Gastroesophageal sphincter (tissue), 4 donors: ENCODE measurements around the gene STXBP1. TPM values are rescaled to one million over a fixed set of nuclear protein-coding genes. Genes with fewer than 3 reads are reported as not detected.

Experiments
- ATAC-seq: fragments of 150-250 bp; one replicate; pipeline ENCODE4 v1.9.1; 2016; ENCODE audit warnings: mild to moderate bottlenecking, moderate library complexity
- H3K27ac ChIP-seq, 4 donors: fragments of 200-600 bp; sonication (generic) in 3 of 4; 1 replicate in 3 of 4; 2 replicates in 1 of 4; pipeline ENCODE4 v1.5.1; 2016 to 2019
- H3K27me3 ChIP-seq: fragments of 200-600 bp; sonication (generic); one replicate; pipeline ENCODE4 v1.5.1; 2019
- H3K36me3 ChIP-seq, 2 donors: fragments of 200-600 bp; sonication (generic); one replicate each; pipeline ENCODE4 v1.5.1; 2019; ENCODE audit warnings: control low read depth in 1 of 2
- H3K4me1 ChIP-seq, 3 donors: fragments of 200-600 bp; sonication (generic); 1 replicate in 2 of 3; 2 replicates in 1 of 3; pipeline ENCODE4 v1.5.1; 2016 to 2019; ENCODE audit warnings: control low read depth in 2 of 3
- H3K4me3 ChIP-seq, 2 donors: fragments of 200-600 bp; sonication (generic); one replicate each; pipeline ENCODE4 v1.5.1; 2019; ENCODE audit warnings: mild to moderate bottlenecking in 1 of 2, moderate library complexity in 1 of 2
- H3K9me3 ChIP-seq, 3 donors: fragments of 200-600 bp; sonication (generic); one replicate each; pipeline ENCODE4 v1.5.1; 2017 to 2019; ENCODE audit warnings: control low read depth in 2 of 3
- EP300 ChIP-seq: sonication (generic); formaldehyde crosslinking; IDR thresholded peaks from one replicate; pipeline ENCODE4 v1.6.1; 2017; ENCODE audit warnings: antibody characterized with exemption, mild to moderate bottlenecking
- POLR2A ChIP-seq, 2 donors: fragments of 450-650 bp; IDR thresholded peaks; one replicate each; pipeline ENCODE4 v1.6.1; 2017; ENCODE audit warnings: antibody characterized with exemption in 2 of 2, mild to moderate bottlenecking in 2 of 2, moderate library complexity in 1 of 2
- POLR2AphosphoS5 ChIP-seq: sonication (generic); formaldehyde crosslinking; IDR thresholded peaks from one replicate; pipeline ENCODE4 v1.6.1; 2017; ENCODE audit warnings: antibody characterized with exemption
- WGBS, 2 donors: methylation state at CpG; one replicate each; pipeline ENCODE4 v1.1.5; 2018; ENCODE audit warnings: low coverage in 1 of 2; 5-methylcytosine and 5-hydroxymethylcytosine counted together
- total RNA-seq, 4 donors: library from RNA; depleted of rRNA; stranded (reverse); fragments of >200 nt; gene quantifications; one replicate each; pipeline ENCODE4 v1.1.0, GENCODE V29; 2016
- TF ChIP-seq, protein P1 (sequence below), 4 experiments: fragments of 200-600 bp in 2 of 4; fragments of 450-650 bp in 2 of 4; sonication (generic) in 1 of 4; IDR thresholded peaks; one replicate each; pipeline ENCODE4 v1.5.1; 2017 to 2019; ENCODE audit warnings: antibody characterized with exemption in 4 of 4, mild to moderate bottlenecking in 2 of 4, moderate library complexity in 2 of 4

The STXBP1 gene
- total RNA-seq, 4 donors from 2014 or later: 25.7 to 47.0 (median 33.1) TPM

- Histone ChIP-seq H3K36me3 (peaks cover 0 to 20% of the 10 kb centered on the region in 2 donors), H3K4me3 (no peak overlapping the region), H3K4me1 (peaks cover 0 to 21% (median 3%) of the 10 kb centered on the region in 3 donors), H3K9me3 (no peaks in the 10 kb centered on the region), H3K27me3 (no peaks in the 10 kb centered on the region), H3K27ac (peak overlapping the region in 1 of 4 donors; percentile 14)
- WGBS, 2 donors: 64 to 74% methylated on average over 3 to 4 of the region's 5 CpGs
- no peak for ATAC-seq
- no peak for TF ChIP-seq EP300
- TF ChIP-seq POLR2A (IDR thresholded peaks at IDR 0.05): no peak
- TF ChIP-seq POLR2AphosphoS5: no peak
- TF ChIP-seq, protein P1, sequence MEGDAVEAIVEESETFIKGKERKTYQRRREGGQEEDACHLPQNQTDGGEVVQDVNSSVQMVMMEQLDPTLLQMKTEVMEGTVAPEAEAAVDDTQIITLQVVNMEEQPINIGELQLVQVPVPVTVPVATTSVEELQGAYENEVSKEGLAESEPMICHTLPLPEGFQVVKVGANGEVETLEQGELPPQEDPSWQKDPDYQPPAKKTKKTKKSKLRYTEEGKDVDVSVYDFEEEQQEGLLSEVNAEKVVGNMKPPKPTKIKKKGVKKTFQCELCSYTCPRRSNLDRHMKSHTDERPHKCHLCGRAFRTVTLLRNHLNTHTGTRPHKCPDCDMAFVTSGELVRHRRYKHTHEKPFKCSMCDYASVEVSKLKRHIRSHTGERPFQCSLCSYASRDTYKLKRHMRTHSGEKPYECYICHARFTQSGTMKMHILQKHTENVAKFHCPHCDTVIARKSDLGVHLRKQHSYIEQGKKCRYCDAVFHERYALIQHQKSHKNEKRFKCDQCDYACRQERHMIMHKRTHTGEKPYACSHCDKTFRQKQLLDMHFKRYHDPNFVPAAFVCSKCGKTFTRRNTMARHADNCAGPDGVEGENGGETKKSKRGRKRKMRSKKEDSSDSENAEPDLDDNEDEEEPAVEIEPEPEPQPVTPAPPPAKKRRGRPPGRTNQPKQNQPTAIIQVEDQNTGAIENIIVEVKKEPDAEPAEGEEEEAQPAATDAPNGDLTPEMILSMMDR (IDR thresholded peaks at IDR 0.05): no peak
Observed at GRCh38 chr9:127697575-127697974, 85.5 kb downstream of the STXBP1 start.

DNA sequence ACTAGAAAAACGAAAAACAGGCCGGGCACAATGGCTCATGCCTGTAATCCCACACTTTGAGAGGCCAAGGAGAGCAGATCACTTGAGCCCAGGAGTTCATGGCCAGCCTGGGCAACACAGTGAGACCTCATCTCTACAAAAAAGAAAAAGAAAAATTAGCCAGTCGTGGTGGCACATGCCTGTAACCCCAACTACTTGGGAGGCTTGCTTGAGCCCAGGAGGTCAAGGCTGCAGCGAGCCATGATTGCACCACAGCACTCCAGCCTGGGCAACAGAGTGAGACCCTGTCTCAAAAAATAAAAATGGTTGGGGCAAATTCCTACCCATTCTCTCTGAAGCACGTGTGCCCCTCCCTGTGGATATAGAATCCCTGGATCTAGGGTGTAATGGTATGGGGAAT is 86.3 kb downstream of the STXBP1 start:
- H3K4me3 ChIP-seq: no peak overlapping the region
- H3K36me3 ChIP-seq: peaks cover 0 to 15% of the 10 kb centered on the region in 2 donors
- WGBS, 2 donors: 91 to 94% methylated on average over 5 of the region's 5 CpGs
- H3K27me3 ChIP-seq: peaks cover under 1% of the 10 kb centered on the region
- H3K9me3 ChIP-seq: no peaks in the 10 kb centered on the region
- no peak for TF ChIP-seq POLR2A (IDR thresholded peaks at IDR 0.05)
- no peak for ATAC-seq
- H3K4me1 ChIP-seq: peaks cover 0 to 21% (median 3%) of the 10 kb centered on the region in 3 donors
- peak overlapping the region in 2 of 4 donors; percentile 86 to 87 for H3K27ac ChIP-seq

GRCh38 chr9:127698985-127699670 is 87.1 kb downstream of the STXBP1 start:
- no peaks in the 10 kb centered on the region for H3K9me3 ChIP-seq
- TF ChIP-seq EP300: no peak
- TF ChIP-seq POLR2A (IDR thresholded peaks at IDR 0.05): peak; percentile 45 to 49
- TF ChIP-seq POLR2AphosphoS5: peak; percentile 61
- TF ChIP-seq, protein P1 (IDR thresholded peaks at IDR 0.05): peak in 3 of 4 experiments; percentile 35 to 61 (median 43)
- peak; percentile 99 for ATAC-seq
- H3K27me3 ChIP-seq: peaks cover 6% of the 10 kb centered on the region
- H3K36me3 ChIP-seq: peaks cover 0 to 7% of the 10 kb centered on the region in 2 donors
- peak overlapping the region in 1 of 2 donors; percentile 38 for H3K4me3 ChIP-seq
- H3K4me1 ChIP-seq: peaks cover 0 to 21% (median 3%) of the 10 kb centered on the region in 3 donors
- WGBS, 2 donors: 0 to 8% methylated on average over 2 to 21 of the region's 41 CpGs
- peak overlapping the region; percentile 42 to 90 (median 86) for H3K27ac ChIP-seq

DNA sequence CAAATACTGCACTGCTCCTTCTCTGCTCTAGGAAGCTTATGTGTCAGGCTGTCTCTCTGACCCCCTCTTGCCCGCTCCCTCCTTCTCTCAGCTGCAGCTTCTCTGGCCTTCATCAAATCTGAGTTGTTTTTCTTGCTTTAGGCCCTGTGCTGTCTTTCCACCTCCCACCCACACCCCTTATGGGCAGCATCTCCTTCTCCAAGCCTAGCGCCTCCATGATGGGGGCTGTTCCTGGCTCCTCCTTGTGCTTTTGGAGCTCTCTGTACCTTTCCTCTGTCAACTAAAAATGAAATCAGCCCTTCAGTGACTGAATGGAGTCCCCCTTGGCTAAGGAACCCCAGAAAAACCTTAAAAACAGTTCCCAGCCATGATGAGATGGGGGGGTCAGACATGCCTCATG is 88.1 kb downstream of the STXBP1 start:
- WGBS, 2 donors: 85 to 100% methylated on average over 2 of the region's 2 CpGs
- ATAC-seq: no peak
- Histone ChIP-seq H3K27ac (peak overlapping the region in 2 of 4 donors; percentile 86 to 87), H3K4me1 (peaks cover 0 to 21% (median 3%) of the 10 kb centered on the region in 3 donors), H3K9me3 (no peaks in the 10 kb centered on the region), H3K36me3 (no peaks in the 10 kb centered on the region), H3K4me3 (no peak overlapping the region), H3K27me3 (peaks cover 16% of the 10 kb centered on the region)
- TF ChIP-seq POLR2AphosphoS5 (no peak), EP300 (no peak), POLR2A (IDR thresholded peaks at IDR 0.05) (no peak)
- TF ChIP-seq, protein P1 (IDR thresholded peaks at IDR 0.05): no peak

GRCh38 chr9:127700594-127701255 is 88.6 kb downstream of the STXBP1 start:
- H3K36me3 ChIP-seq: no peaks in the 10 kb centered on the region
- no peak overlapping the region for H3K27ac ChIP-seq
- no peaks in the 10 kb centered on the region for H3K9me3 ChIP-seq
- H3K27me3 ChIP-seq: peaks cover 17% of the 10 kb centered on the region
- H3K4me3 ChIP-seq: no peak overlapping the region
- peaks cover 0 to 21% (median 3%) of the 10 kb centered on the region in 3 donors for H3K4me1 ChIP-seq
- 70 to 80% methylated on average over 3 to 5 of the region's 5 CpGs for WGBS, 2 donors
- ATAC-seq: no peak
- TF ChIP-seq, protein P1 (IDR thresholded peaks at IDR 0.05): no peak
- TF ChIP-seq EP300 (no peak), POLR2AphosphoS5 (no peak), POLR2A (IDR thresholded peaks at IDR 0.05) (no peak)
